Loucy (cell line): ENCODE data around the gene SEMA5B.
A peak's percentile ranks its signal among the peaks of the same experiment; 100 is the strongest.

Source experiments
- H2AFZ ChIP-seq: fragments of 200-600 bp; sonication (generic); 2 replicates; pipeline ENCODE4 v1.6.0; 2016; ENCODE audit warnings: antibody characterized with exemption, mild to moderate bottlenecking, low read length, moderate library complexity
- H3F3A ChIP-seq: fragments of 200-600 bp; 2 replicates; pipeline ENCODE4 v1.6.0; 2016; ENCODE audit warnings: antibody characterized with exemption, low read depth, mild to moderate bottlenecking
- H3K27me3 ChIP-seq: fragments of 200-600 bp; sonication (generic); 2 replicates; pipeline ENCODE4 v1.6.1; 2014; ENCODE audit warnings: low read length, mild to moderate bottlenecking; ENCODE audit not compliant: insufficient read depth, poor library complexity, severe bottlenecking
- H3K36me3 ChIP-seq: fragments of 200-600 bp; sonication (generic); 2 replicates; pipeline ENCODE4 v1.6.1; 2016; ENCODE audit warnings: low read length; ENCODE audit not compliant: insufficient read depth
- H3K4me1 ChIP-seq: fragments of 200-600 bp; sonication (generic); 2 replicates; pipeline ENCODE4 v1.5.1; 2014; ENCODE audit warnings: low read length, mild to moderate bottlenecking; ENCODE audit not compliant: insufficient read depth, poor library complexity, severe bottlenecking
- H3K4me2 ChIP-seq: fragments of 200-600 bp; sonication (generic); 2 replicates; pipeline ENCODE4 v1.6.0; 2014; ENCODE audit warnings: antibody characterized with exemption, low read length, low read depth, mild to moderate bottlenecking; ENCODE audit not compliant: poor library complexity, severe bottlenecking
- H3K4me3 ChIP-seq: fragments of 200-600 bp; sonication (generic); 2 replicates; pipeline ENCODE4 v1.5.1; 2014; ENCODE audit warnings: low read length, mild to moderate bottlenecking, mixed read lengths; ENCODE audit not compliant: poor library complexity, severe bottlenecking
- H3K79me2 ChIP-seq: fragments of 200-600 bp; sonication (generic); 2 replicates; pipeline ENCODE4 v1.6.1; 2014; ENCODE audit warnings: low read length; ENCODE audit not compliant: insufficient read depth
- H3K9ac ChIP-seq: fragments of 200-600 bp; sonication (generic); 2 replicates; pipeline ENCODE4 v1.6.0; 2014; ENCODE audit warnings: mild to moderate bottlenecking, low read depth, low read length, moderate library complexity; ENCODE audit not compliant: poor library complexity, severe bottlenecking
- H3K9me2 ChIP-seq: fragments of 200-600 bp; sonication (generic); replicated peaks from 2 replicates; pipeline ENCODE4 v1.6.1; 2016; ENCODE audit warnings: low read depth, low read length, mixed read lengths
- H3K9me3 ChIP-seq: fragments of 200-600 bp; sonication (generic); 2 replicates; pipeline ENCODE4 v1.6.1; 2014; ENCODE audit warnings: mild to moderate bottlenecking, antibody characterized with exemption, low read length, low read depth; ENCODE audit not compliant: insufficient read depth
- H4K20me1 ChIP-seq: fragments of 200-600 bp; sonication (generic); 2 replicates; pipeline ENCODE4 v1.6.0; 2014; ENCODE audit warnings: antibody characterized with exemption, low read length, mild to moderate bottlenecking; ENCODE audit not compliant: insufficient read depth, poor library complexity, severe bottlenecking
- EZH2phosphoT487 ChIP-seq: fragments of 200-600 bp; IDR thresholded peaks from 2 replicates; pipeline ENCODE4 v1.6.1; 2018; ENCODE audit warnings: antibody characterized with exemption, mild to moderate bottlenecking, moderate library complexity, borderline replicate concordance
- TF ChIP-seq, protein P1 (sequence below): fragments of 200-600 bp; sonication (generic); conservative IDR thresholded peaks from 2 replicates; pipeline ENCODE4 v1.5.1; 2014; ENCODE audit warnings: mild to moderate bottlenecking, antibody characterized with exemption, low read length

Gene SEMA5B

DNA sequence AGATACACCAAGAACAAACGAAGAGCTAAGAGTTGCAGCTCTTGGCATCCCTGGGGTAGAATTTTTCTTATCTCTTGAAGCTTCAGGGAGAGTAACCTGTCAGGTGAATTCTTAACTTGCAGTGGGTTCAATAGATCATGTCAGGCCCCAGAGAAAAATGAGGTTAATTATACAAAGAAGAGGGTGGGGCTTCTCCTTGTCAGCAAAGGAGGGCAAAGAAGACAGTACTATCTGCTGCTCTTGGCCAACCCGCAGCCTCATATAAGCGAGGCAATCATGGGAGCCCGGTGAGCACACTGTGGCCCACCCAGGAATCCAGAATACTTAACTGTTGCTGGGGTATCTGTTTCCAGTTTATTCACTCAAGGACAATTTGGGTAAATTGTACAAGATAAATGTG is 110.2 kb downstream of the SEMA5B start:
- Histone ChIP-seq H3F3A (no peaks in the 10 kb centered on the region), H2AFZ (no peak overlapping the region), H3K79me2 (no peaks in the 10 kb centered on the region), H3K9me2 (no peaks in the 10 kb centered on the region), H3K4me3 (no peak overlapping the region), H3K36me3 (no peaks in the 10 kb centered on the region), H3K9me3 (no peaks in the 10 kb centered on the region), H3K4me1 (peaks cover 17% of the 10 kb centered on the region), H3K9ac (no peak overlapping the region), H3K27me3 (no peaks in the 10 kb centered on the region), H4K20me1 (no peaks in the 10 kb centered on the region), H3K4me2 (no peak overlapping the region)
- TF ChIP-seq EZH2phosphoT487, result no peak
- TF ChIP-seq, protein P1, sequence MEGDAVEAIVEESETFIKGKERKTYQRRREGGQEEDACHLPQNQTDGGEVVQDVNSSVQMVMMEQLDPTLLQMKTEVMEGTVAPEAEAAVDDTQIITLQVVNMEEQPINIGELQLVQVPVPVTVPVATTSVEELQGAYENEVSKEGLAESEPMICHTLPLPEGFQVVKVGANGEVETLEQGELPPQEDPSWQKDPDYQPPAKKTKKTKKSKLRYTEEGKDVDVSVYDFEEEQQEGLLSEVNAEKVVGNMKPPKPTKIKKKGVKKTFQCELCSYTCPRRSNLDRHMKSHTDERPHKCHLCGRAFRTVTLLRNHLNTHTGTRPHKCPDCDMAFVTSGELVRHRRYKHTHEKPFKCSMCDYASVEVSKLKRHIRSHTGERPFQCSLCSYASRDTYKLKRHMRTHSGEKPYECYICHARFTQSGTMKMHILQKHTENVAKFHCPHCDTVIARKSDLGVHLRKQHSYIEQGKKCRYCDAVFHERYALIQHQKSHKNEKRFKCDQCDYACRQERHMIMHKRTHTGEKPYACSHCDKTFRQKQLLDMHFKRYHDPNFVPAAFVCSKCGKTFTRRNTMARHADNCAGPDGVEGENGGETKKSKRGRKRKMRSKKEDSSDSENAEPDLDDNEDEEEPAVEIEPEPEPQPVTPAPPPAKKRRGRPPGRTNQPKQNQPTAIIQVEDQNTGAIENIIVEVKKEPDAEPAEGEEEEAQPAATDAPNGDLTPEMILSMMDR, result no peak

- no peaks in the 10 kb centered on the region for H3K36me3 ChIP-seq
- peak overlapping the region; percentile 56 for H3K4me2 ChIP-seq
- no peaks in the 10 kb centered on the region for H3F3A ChIP-seq
- H3K4me3 ChIP-seq, result no peak overlapping the region
- no peaks in the 10 kb centered on the region for H4K20me1 ChIP-seq
- no peaks in the 10 kb centered on the region for H3K9me2 ChIP-seq
- TF ChIP-seq, protein P1, result no peak
- TF ChIP-seq EZH2phosphoT487, result no peak
- no peaks in the 10 kb centered on the region for H3K79me2 ChIP-seq
- no peaks in the 10 kb centered on the region for H3K9me3 ChIP-seq
- H3K9ac ChIP-seq, result no peak overlapping the region
- no peaks in the 10 kb centered on the region for H3K27me3 ChIP-seq
- H2AFZ ChIP-seq, result no peak overlapping the region
- H3K4me1 ChIP-seq, result peaks cover 17% of the 10 kb centered on the region
Measured at GRCh38 chr3:122916580-122916979, 111.0 kb downstream of the SEMA5B start.

GRCh38 chr3:122916084-122916483 is 111.5 kb downstream of the SEMA5B start:
- Histone ChIP-seq H3K79me2 (no peaks in the 10 kb centered on the region), H3K4me2 (peak overlapping the region; percentile 56), H3K4me1 (peaks cover 17% of the 10 kb centered on the region), H3K4me3 (no peak overlapping the region), H2AFZ (no peak overlapping the region), H3K9me2 (no peaks in the 10 kb centered on the region), H4K20me1 (no peaks in the 10 kb centered on the region), H3K9me3 (no peaks in the 10 kb centered on the region), H3K27me3 (no peaks in the 10 kb centered on the region), H3F3A (no peaks in the 10 kb centered on the region), H3K9ac (no peak overlapping the region), H3K36me3 (no peaks in the 10 kb centered on the region)
- no peak for TF ChIP-seq EZH2phosphoT487

GRCh38 chr3:122915300-122916055 is 112.1 kb downstream of the SEMA5B start:
- no peaks in the 10 kb centered on the region for H3K36me3 ChIP-seq
- H3K4me2 ChIP-seq, result peak overlapping the region; percentile 56
- no peaks in the 10 kb centered on the region for H3K9me2 ChIP-seq
- no peaks in the 10 kb centered on the region for H3K27me3 ChIP-seq
- TF ChIP-seq, protein P1, result no peak
- no peak for TF ChIP-seq EZH2phosphoT487
- H4K20me1 ChIP-seq, result no peaks in the 10 kb centered on the region
- H3K4me1 ChIP-seq, result peaks cover 17% of the 10 kb centered on the region
- H3K9ac ChIP-seq, result no peak overlapping the region
- no peak overlapping the region for H3K4me3 ChIP-seq
- H3K79me2 ChIP-seq, result no peaks in the 10 kb centered on the region
- no peaks in the 10 kb centered on the region for H3F3A ChIP-seq
- H2AFZ ChIP-seq, result no peak overlapping the region
- H3K9me3 ChIP-seq, result no peaks in the 10 kb centered on the region
